ENCODE results near the gene SLC15A3.

Gene SLC15A3

DNA sequence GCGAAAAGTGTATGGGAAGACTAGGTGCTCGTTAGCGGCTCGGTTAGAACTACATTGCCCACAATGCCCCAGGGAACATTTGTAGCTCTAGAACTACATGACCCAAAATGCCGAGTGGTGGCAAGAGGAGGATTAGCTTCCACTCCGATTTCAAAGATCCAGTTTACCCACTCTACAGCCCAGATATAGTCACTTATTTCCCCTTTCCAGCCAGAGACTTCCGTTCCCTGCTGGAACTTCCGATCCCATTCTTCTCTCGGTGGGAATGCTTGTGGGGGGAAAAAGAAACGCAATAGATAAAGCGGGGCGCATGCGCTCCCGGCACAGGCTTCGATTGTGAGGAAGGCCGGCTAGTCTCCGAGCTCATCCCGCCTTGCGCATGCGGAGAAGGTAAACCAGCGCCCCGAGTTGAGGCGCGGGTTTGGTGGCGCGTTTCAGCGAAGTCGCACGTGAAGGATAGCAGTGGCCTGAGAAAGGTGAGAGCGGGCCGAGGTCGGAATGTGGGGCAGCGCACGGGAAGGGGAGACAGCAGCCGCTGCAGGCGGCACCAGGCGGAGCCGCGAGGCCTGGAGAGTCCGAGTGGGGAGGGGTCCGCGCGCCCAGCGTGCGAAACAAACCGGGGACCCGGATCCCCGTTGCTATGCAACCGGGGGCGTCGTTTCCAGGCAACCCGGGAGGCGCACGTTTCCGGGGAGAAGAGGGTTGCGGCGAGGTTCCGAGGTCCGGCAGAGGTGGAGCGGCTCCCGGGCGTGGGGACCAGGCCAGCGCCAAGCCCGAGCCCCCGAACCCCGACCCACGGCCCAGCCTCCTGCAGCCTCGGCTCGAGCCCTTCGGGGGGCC lies 38.0 kb downstream of the SLC15A3 start, which contains the start of gene TMEM109:
TSS of gene TMEM109 (plus strand) at position 366 of the 840 bp plus-strand sequence. CDS start 5,536 bp downstream, outside the sequence.
- TF ChIP-seq EZH2phosphoT487 (IDR thresholded peaks at IDR 0.05; ENCODE audit: borderline replicate concordance, low read length): no peak
- TF ChIP-seq, protein P1, sequence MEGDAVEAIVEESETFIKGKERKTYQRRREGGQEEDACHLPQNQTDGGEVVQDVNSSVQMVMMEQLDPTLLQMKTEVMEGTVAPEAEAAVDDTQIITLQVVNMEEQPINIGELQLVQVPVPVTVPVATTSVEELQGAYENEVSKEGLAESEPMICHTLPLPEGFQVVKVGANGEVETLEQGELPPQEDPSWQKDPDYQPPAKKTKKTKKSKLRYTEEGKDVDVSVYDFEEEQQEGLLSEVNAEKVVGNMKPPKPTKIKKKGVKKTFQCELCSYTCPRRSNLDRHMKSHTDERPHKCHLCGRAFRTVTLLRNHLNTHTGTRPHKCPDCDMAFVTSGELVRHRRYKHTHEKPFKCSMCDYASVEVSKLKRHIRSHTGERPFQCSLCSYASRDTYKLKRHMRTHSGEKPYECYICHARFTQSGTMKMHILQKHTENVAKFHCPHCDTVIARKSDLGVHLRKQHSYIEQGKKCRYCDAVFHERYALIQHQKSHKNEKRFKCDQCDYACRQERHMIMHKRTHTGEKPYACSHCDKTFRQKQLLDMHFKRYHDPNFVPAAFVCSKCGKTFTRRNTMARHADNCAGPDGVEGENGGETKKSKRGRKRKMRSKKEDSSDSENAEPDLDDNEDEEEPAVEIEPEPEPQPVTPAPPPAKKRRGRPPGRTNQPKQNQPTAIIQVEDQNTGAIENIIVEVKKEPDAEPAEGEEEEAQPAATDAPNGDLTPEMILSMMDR (IDR thresholded peaks at IDR 0.05; ENCODE audit: low read depth, low read length, poor library complexity, severe bottlenecking): no peak
- H3K9me3 ChIP-seq (ENCODE audit: control insufficient read depth, insufficient read depth, low read length): peaks cover 11% of the 10 kb centered on the region
- peak within 1 kb of the TSS; percentile 88 for H3K4me3 ChIP-seq (ENCODE audit: low read length)
- H3F3A ChIP-seq (ENCODE audit: control insufficient read depth, insufficient read depth): peaks cover 11% of the 10 kb centered on the region
- H3K27me3 ChIP-seq (ENCODE audit: control insufficient read depth, low read length): no peaks in the 10 kb centered on the region
- peak within 1 kb of the TSS; percentile 75 for H3K27ac ChIP-seq (ENCODE audit: low read depth, low read length)
- peaks cover 34% of the 10 kb centered on the region for H3K36me3 ChIP-seq (ENCODE audit: control insufficient read depth, low read length)
- H4K20me1 ChIP-seq (ENCODE audit: control insufficient read depth, insufficient read depth, low read depth, low read length): no peaks in the 10 kb centered on the region; the same call in 1 of the 2 replicates
- peaks cover 75% of the 10 kb centered on the region for H3K4me1 ChIP-seq (ENCODE audit: control insufficient read depth, low read length)
- no peaks in the 10 kb centered on the region for H3K9me2 ChIP-seq (replicated peaks; ENCODE audit: control insufficient read depth, low read length)
- peaks cover 50% of the 10 kb centered on the region for H3K79me2 ChIP-seq (ENCODE audit: control insufficient read depth, low read length)
- peak within 1 kb of the TSS; percentile 88 for H3K4me2 ChIP-seq (ENCODE audit: low read length)

DNA sequence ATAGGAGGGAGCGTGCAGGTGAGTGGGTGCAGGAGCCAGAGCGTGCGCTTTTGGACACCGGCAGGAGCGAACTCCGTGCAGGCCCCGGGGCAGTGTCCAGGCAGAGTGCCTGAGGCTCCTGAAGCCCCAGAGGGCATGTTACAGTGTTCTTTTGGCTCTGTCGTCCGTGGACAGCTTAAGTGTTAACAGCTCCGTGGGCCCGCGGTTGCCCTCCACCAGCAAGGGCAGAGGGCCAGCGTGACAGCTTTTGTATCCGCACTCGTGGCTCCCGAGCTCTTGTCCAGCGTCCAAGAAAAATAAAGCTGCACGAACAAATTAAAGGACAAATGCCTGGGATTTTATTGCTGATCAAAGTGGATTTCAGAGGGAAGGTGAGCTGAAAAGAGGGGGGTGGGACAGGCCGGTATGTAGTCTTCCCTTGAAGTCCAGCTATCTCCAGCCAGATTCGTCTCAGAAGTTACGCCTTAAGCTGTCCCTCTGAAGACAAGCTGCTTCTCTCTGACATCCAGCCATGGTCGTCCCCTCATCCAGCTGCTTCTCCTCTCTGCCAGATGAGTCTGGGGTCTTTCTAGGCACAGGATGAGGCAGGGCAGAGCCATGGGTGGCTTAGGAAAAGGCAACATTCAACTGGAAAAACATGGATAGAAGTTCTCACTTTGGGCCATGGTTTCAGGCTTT lies 39.0 kb downstream of the SLC15A3 start:
- TF ChIP-seq EZH2phosphoT487 (IDR thresholded peaks at IDR 0.05; ENCODE audit: borderline replicate concordance, low read length): no peak
- TF ChIP-seq, protein P1 (IDR thresholded peaks at IDR 0.05; ENCODE audit: low read depth, low read length, poor library complexity, severe bottlenecking): no peak
- peak overlapping the region; percentile 88 for H3K4me2 ChIP-seq (ENCODE audit: low read length)
- H3K36me3 ChIP-seq (ENCODE audit: control insufficient read depth, low read length): peaks cover 25% of the 10 kb centered on the region
- no peaks in the 10 kb centered on the region; the same call in 1 of the 2 replicates for H4K20me1 ChIP-seq (ENCODE audit: control insufficient read depth, insufficient read depth, low read depth, low read length)
- H3F3A ChIP-seq (ENCODE audit: control insufficient read depth, insufficient read depth): peaks cover 11% of the 10 kb centered on the region
- peak overlapping the region; percentile 88 for H3K4me3 ChIP-seq (ENCODE audit: low read length)
- peak overlapping the region; percentile 75 for H3K27ac ChIP-seq (ENCODE audit: low read depth, low read length)
- H3K9me3 ChIP-seq (ENCODE audit: control insufficient read depth, insufficient read depth, low read length): peaks cover 11% of the 10 kb centered on the region
- H3K79me2 ChIP-seq (ENCODE audit: control insufficient read depth, low read length): peaks cover 40% of the 10 kb centered on the region
- no peaks in the 10 kb centered on the region for H3K27me3 ChIP-seq (ENCODE audit: control insufficient read depth, low read length)
- H3K9me2 ChIP-seq (replicated peaks; ENCODE audit: control insufficient read depth, low read length): no peaks in the 10 kb centered on the region
- H3K4me1 ChIP-seq (ENCODE audit: control insufficient read depth, low read length): peaks cover 64% of the 10 kb centered on the region

DNA sequence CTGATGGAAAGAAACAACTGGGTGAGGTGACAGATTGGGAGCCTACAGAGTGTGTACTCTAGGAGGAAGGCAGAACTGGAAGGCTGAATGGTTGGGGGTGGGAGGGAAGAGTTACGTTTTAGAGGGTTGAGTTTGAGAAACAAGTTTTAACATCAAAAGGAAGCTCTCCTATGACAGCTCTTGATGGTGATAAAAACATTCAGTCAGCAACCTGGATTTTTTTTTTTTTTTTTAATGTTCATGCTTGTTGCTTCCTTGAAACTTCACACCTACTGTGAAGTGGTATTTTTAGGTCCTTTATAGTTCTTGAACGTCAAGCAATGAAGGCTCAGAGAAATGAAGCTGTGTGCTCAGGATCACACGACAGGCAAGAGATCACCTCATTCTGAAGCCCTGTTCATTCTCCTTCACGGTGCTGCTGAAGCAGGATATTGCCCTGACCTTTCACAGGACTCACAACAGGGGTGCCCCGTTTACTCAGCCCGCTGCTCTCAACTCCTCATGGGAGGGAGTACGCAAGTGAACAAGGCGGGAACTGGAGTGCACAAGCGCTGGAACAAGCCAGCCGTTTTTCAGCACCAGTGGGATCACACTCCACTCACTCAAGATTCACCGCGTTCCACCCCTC lies 39.6 kb downstream of the SLC15A3 start:
- H3K4me2 ChIP-seq (ENCODE audit: low read length): peak overlapping the region; percentile 9; the same call in 1 of the 2 replicates
- peaks cover 11% of the 10 kb centered on the region for H3K9me3 ChIP-seq (ENCODE audit: control insufficient read depth, insufficient read depth, low read length)
- H3K27me3 ChIP-seq (ENCODE audit: control insufficient read depth, low read length): no peaks in the 10 kb centered on the region
- H3K36me3 ChIP-seq (ENCODE audit: control insufficient read depth, low read length): peaks cover 21% of the 10 kb centered on the region
- TF ChIP-seq, protein P1 (IDR thresholded peaks at IDR 0.05; ENCODE audit: low read depth, low read length, poor library complexity, severe bottlenecking): no peak
- no peak for TF ChIP-seq EZH2phosphoT487 (IDR thresholded peaks at IDR 0.05; ENCODE audit: borderline replicate concordance, low read length)
- H4K20me1 ChIP-seq (ENCODE audit: control insufficient read depth, insufficient read depth, low read depth, low read length): no peaks in the 10 kb centered on the region; the same call in 1 of the 2 replicates
- peaks cover 11% of the 10 kb centered on the region for H3F3A ChIP-seq (ENCODE audit: control insufficient read depth, insufficient read depth)
- H3K9me2 ChIP-seq (replicated peaks; ENCODE audit: control insufficient read depth, low read length): no peaks in the 10 kb centered on the region
- no peak overlapping the region for H3K27ac ChIP-seq (ENCODE audit: low read depth, low read length)
- H3K4me1 ChIP-seq (ENCODE audit: control insufficient read depth, low read length): peaks cover 62% of the 10 kb centered on the region
- H3K4me3 ChIP-seq (ENCODE audit: low read length): no peak overlapping the region
- peaks cover 33% of the 10 kb centered on the region for H3K79me2 ChIP-seq (ENCODE audit: control insufficient read depth, low read length)

All from DOHH2 (cell line).